ENCODE measurements around the gene ERI3. TPM values are rescaled to one million over a fixed set of nuclear protein-coding genes. Genes with fewer than 3 reads are reported as not detected.

ERI3 gene
- polyA plus RNA-seq, 1 donor from 2014 or later: 92.5 TPM

- no peak overlapping the region for H2AFZ ChIP-seq (ENCODE audit: low read depth, low read length)
- H3K4me2 ChIP-seq (ENCODE audit: low read length): no peak overlapping the region
- H3K27me3 ChIP-seq (ENCODE audit: insufficient read depth, low read depth, low read length): no peaks in the 10 kb centered on the region
- no peaks in the 10 kb centered on the region for H3K36me3 ChIP-seq (ENCODE audit: insufficient read depth, low read length)
- no peaks in the 10 kb centered on the region for H3F3A ChIP-seq (ENCODE audit: insufficient read depth, low read length, poor library complexity, severe bottlenecking)
- no peaks in the 10 kb centered on the region for H3K9me3 ChIP-seq (ENCODE audit: low read length)
- no peaks in the 10 kb centered on the region for H3K79me2 ChIP-seq (replicated peaks; ENCODE audit: insufficient read depth, low read length)
- no peaks in the 10 kb centered on the region for H3K9me2 ChIP-seq (ENCODE audit: insufficient read depth, low read length)
- H3K4me3 ChIP-seq (ENCODE audit: low read length): no peak overlapping the region
- TF ChIP-seq POLR2AphosphoS5 (IDR thresholded peaks at IDR 0.05) (no peak), SMC3 (conservative IDR thresholded peaks at IDR 0.05; ENCODE audit: poor library complexity) (no peak), MXI1 (conservative IDR thresholded peaks at IDR 0.05; ENCODE audit: poor library complexity, severe bottlenecking) (no peak), REST (IDR thresholded peaks at IDR 0.05; ENCODE audit: borderline replicate concordance) (no peak), RAD21 (conservative IDR thresholded peaks at IDR 0.05) (no peak), EP300 (conservative IDR thresholded peaks at IDR 0.05; ENCODE audit: poor library complexity, severe bottlenecking) (no peak), CTCF (IDR thresholded peaks at IDR 0.05; ENCODE audit: poor library complexity, severe bottlenecking) (no peak), EZH2 (IDR thresholded peaks at IDR 0.05; ENCODE audit: borderline replicate concordance, insufficient read depth, low read length, poor library complexity, severe bottlenecking) (no peak), TAF1 (IDR thresholded peaks at IDR 0.05; ENCODE audit: low read depth) (no peak)
- H3K27ac ChIP-seq (ENCODE audit: low read length): no peak overlapping the region
- no peak overlapping the region for H3K9ac ChIP-seq (ENCODE audit: low read length)
- H4K20me1 ChIP-seq (ENCODE audit: insufficient read depth): no peaks in the 10 kb centered on the region
Measured at GRCh38 chr1:44375547-44375946, 20.5 kb upstream of the ERI3 start.

- no peaks in the 10 kb centered on the region for H3K36me3 ChIP-seq (ENCODE audit: insufficient read depth, low read length)
- TF ChIP-seq EP300 (conservative IDR thresholded peaks at IDR 0.05; ENCODE audit: poor library complexity, severe bottlenecking): no peak
- no peak for TF ChIP-seq TAF1 (IDR thresholded peaks at IDR 0.05; ENCODE audit: low read depth)
- no peak for TF ChIP-seq CTCF (IDR thresholded peaks at IDR 0.05; ENCODE audit: poor library complexity, severe bottlenecking)
- no peak for TF ChIP-seq EZH2 (IDR thresholded peaks at IDR 0.05; ENCODE audit: borderline replicate concordance, insufficient read depth, low read length, poor library complexity, severe bottlenecking)
- no peak for TF ChIP-seq RAD21 (conservative IDR thresholded peaks at IDR 0.05)
- no peak for TF ChIP-seq SMC3 (conservative IDR thresholded peaks at IDR 0.05; ENCODE audit: poor library complexity)
- TF ChIP-seq MXI1 (conservative IDR thresholded peaks at IDR 0.05; ENCODE audit: poor library complexity, severe bottlenecking): no peak
- TF ChIP-seq REST (IDR thresholded peaks at IDR 0.05; ENCODE audit: borderline replicate concordance): no peak
- TF ChIP-seq POLR2AphosphoS5 (IDR thresholded peaks at IDR 0.05): no peak
- H2AFZ ChIP-seq (ENCODE audit: low read depth, low read length): no peak overlapping the region
- no peaks in the 10 kb centered on the region for H3K9me2 ChIP-seq (ENCODE audit: insufficient read depth, low read length)
- H3K4me2 ChIP-seq (ENCODE audit: low read length): no peak overlapping the region
- H3K4me3 ChIP-seq (ENCODE audit: low read length): no peak overlapping the region
- H3K9ac ChIP-seq (ENCODE audit: low read length): no peak overlapping the region
- no peaks in the 10 kb centered on the region for H3K79me2 ChIP-seq (replicated peaks; ENCODE audit: insufficient read depth, low read length)
- no peaks in the 10 kb centered on the region for H3F3A ChIP-seq (ENCODE audit: insufficient read depth, low read length, poor library complexity, severe bottlenecking)
- no peak overlapping the region for H3K27ac ChIP-seq (ENCODE audit: low read length)
- H4K20me1 ChIP-seq (ENCODE audit: insufficient read depth): no peaks in the 10 kb centered on the region
- H3K27me3 ChIP-seq (ENCODE audit: insufficient read depth, low read depth, low read length): no peaks in the 10 kb centered on the region
- H3K9me3 ChIP-seq (ENCODE audit: low read length): no peaks in the 10 kb centered on the region
Measured at GRCh38 chr1:44371206-44371605, 16.1 kb upstream of the ERI3 start.
